ENCODE data around the gene GRK2.
"Not testable (repeated sequence)": the region's sequence is repeated elsewhere in the genome, so short reads cannot be mapped to it uniquely, and the experiment has no call there.

GRK2 gene

GRCh38 chr11:67253872-67254624 is 12.2 kb upstream of the GRK2 start:
- DNase-seq (ENCODE audit: low read depth in 1 of 2, low spot score in 1 of 2), result no peak

- DNase-seq (ENCODE audit: low read depth in 1 of 2, low spot score in 1 of 2), result no peak
Observed at GRCh38 chr11:67254798-67255197, 11.5 kb upstream of the GRK2 start.

GRCh38 chr11:67255353-67255752 is 10.9 kb upstream of the GRK2 start:
- no peak for DNase-seq (ENCODE audit: low read depth in 1 of 2, low spot score in 1 of 2)

GRCh38 chr11:67255864-67256263 is 10.4 kb upstream of the GRK2 start:
- DNase-seq (ENCODE audit: low read depth in 1 of 2, low spot score in 1 of 2), result no peak

- DNase-seq (ENCODE audit: low read depth in 1 of 2, low spot score in 1 of 2), result no peak
Observed at GRCh38 chr11:67256477-67257135, 9.7 kb upstream of the GRK2 start.

- no peak for DNase-seq (ENCODE audit: low read depth in 1 of 2, low spot score in 1 of 2)
Observed at GRCh38 chr11:67260406-67260805, 5.9 kb upstream of the GRK2 start.

- not testable (repeated sequence) for DNase-seq (ENCODE audit: low read depth in 1 of 2, low spot score in 1 of 2)
Observed at GRCh38 chr11:67260885-67261639, 5.2 kb upstream of the GRK2 start.

- DNase-seq (ENCODE audit: low read depth in 1 of 2, low spot score in 1 of 2), result no peak
Observed at GRCh38 chr11:67261640-67261945, 4.7 kb upstream of the GRK2 start.

GRCh38 chr11:67261946-67262681 is 4.2 kb upstream of the GRK2 start:
- no peak for DNase-seq (ENCODE audit: low read depth in 1 of 2, low spot score in 1 of 2)

- DNase-seq (ENCODE audit: low read depth in 1 of 2, low spot score in 1 of 2), result peak in 1 of 2 donors; percentile 56
Observed at GRCh38 chr11:67262731-67263675, 3.3 kb upstream of the GRK2 start.

- no peak for DNase-seq (ENCODE audit: low read depth in 1 of 2, low spot score in 1 of 2)
Observed at GRCh38 chr11:67264260-67264659, 2.0 kb upstream of the GRK2 start.

- no peak for DNase-seq (ENCODE audit: low read depth in 1 of 2, low spot score in 1 of 2)
Observed at GRCh38 chr11:67264877-67265632, 1.2 kb upstream of the GRK2 start.

GRCh38 chr11:67265633-67266448 is 432 bp upstream of the GRK2 start:
- peak; percentile 64 to 74 for DNase-seq (ENCODE audit: low read depth in 1 of 2, low spot score in 1 of 2)

GRCh38 chr11:67267188-67268080 is 1.2 kb downstream of the GRK2 start:
- DNase-seq (ENCODE audit: low read depth in 1 of 2, low spot score in 1 of 2), result no peak

- DNase-seq (ENCODE audit: low read depth in 1 of 2, low spot score in 1 of 2), result no peak
Observed at GRCh38 chr11:67268081-67268961, 2.0 kb downstream of the GRK2 start.

- DNase-seq (ENCODE audit: low read depth in 1 of 2, low spot score in 1 of 2), result no peak
Observed at GRCh38 chr11:67268962-67269268, 2.6 kb downstream of the GRK2 start.

Measured in stimulated activated CD4-positive, alpha-beta T cell treated with anti-CD3 and anti-CD28 coated beads, Interleukin-15, amount 100 ng/mL, for 1 hour (primary cell).